Omental fat pad (tissue), 4 donors: ENCODE measurements around the gene ORMDL1. TPM values are rescaled to one million over a fixed set of nuclear protein-coding genes. Genes with fewer than 3 reads are reported as not detected.

Source experiments
- ATAC-seq: fragments of 150-250 bp; one replicate; pipeline ENCODE4 v1.9.1; 2016; ENCODE audit warnings: mild to moderate bottlenecking, moderate library complexity; ENCODE audit not compliant: low FRiP score
- DNase-seq: peaks from one replicate; pipeline ENCODE4 v3.0.0-alpha.2; 2019; ENCODE audit warnings: low spot score
- total RNA-seq, 4 donors: library from RNA; depleted of rRNA; stranded (reverse); fragments of >200 nt; gene quantifications; one replicate each; pipeline ENCODE4 v1.1.0, GENCODE V29; 2016
- TF ChIP-seq, protein P1 (sequence below), 3 donors: fragments of 450-650 bp; IDR thresholded peaks; one replicate each; pipeline ENCODE4 v1.5.1; 2016 to 2017; ENCODE audit warnings: antibody characterized with exemption in 3 of 3, mild to moderate bottlenecking in 3 of 3, moderate library complexity in 2 of 3

ORMDL1 gene
- total RNA-seq, 4 donors from 2014 or later = 74.0 to 114 (median 97.4) TPM

DNA sequence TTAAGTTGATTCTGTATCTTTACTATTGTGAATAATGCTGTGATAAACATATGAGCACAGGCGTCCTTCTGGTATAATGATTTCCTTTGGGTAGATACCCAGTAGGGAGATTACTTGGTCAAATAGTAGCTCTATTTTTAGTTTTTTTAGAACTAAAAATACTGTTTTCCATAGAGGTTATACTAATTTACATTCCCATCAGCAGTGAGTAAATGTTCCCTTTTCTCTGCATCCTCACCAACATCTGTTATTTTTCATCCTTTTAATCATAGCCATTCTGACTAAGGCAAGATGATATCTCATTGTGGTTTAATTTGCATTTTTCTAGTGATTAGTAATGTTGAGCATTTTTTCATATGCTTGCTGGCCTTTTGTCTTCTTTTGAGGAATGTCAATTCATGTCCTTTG, 35.2 kb upstream of the ORMDL1 start:
- ATAC-seq (no peak), DNase-seq (no peak)
- TF ChIP-seq, protein P1, sequence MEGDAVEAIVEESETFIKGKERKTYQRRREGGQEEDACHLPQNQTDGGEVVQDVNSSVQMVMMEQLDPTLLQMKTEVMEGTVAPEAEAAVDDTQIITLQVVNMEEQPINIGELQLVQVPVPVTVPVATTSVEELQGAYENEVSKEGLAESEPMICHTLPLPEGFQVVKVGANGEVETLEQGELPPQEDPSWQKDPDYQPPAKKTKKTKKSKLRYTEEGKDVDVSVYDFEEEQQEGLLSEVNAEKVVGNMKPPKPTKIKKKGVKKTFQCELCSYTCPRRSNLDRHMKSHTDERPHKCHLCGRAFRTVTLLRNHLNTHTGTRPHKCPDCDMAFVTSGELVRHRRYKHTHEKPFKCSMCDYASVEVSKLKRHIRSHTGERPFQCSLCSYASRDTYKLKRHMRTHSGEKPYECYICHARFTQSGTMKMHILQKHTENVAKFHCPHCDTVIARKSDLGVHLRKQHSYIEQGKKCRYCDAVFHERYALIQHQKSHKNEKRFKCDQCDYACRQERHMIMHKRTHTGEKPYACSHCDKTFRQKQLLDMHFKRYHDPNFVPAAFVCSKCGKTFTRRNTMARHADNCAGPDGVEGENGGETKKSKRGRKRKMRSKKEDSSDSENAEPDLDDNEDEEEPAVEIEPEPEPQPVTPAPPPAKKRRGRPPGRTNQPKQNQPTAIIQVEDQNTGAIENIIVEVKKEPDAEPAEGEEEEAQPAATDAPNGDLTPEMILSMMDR (IDR thresholded peaks at IDR 0.05) = no peak

DNA sequence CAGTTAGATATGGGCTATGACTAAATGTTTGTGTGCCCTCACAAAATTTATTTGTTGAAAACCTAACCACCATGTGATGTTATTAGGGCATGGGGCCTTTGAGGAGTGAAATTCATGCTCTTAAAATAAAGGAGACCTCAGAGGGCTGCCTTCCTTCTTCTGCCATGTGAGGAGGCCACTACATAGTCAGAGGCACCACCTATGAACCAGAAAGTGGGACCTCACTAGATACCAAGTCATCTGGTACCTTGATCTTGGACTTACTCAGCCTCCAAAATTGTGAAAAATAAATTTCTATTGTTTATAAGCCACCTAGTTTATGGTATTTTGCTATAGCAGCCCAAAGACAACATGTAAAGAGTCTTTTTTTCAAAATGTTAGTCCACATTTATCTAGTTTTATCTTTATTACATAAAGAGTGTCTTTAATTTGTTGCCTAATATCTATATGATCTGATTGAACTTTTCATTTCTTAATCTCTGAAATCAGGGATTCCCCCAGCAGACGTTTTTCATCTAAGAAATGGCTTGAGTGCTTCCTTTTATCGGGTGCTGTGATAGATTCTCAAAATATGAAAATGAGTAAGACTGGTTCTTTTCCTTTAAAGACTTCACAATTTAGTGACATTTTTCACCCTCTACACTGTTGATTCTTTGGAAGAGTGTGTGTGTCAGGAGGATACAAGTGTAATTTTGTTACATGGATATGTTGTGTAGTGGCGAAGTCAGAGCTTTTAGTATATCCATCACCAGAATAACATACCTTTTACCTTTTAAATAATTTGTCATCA, 34.3 kb upstream of the ORMDL1 start:
- no peak for ATAC-seq
- TF ChIP-seq, protein P1 (IDR thresholded peaks at IDR 0.05) = no peak
- DNase-seq = no peak

GRCh38 chr2:189803431-189803830, 19.3 kb upstream of the ORMDL1 start:
- ATAC-seq = no peak
- no peak for DNase-seq
- TF ChIP-seq, protein P1 (IDR thresholded peaks at IDR 0.05) = no peak

- TF ChIP-seq, protein P1 (IDR thresholded peaks at IDR 0.05) = no peak
- no peak for ATAC-seq
- no peak for DNase-seq
Measured at GRCh38 chr2:189802396-189802912, 18.3 kb upstream of the ORMDL1 start.

DNA sequence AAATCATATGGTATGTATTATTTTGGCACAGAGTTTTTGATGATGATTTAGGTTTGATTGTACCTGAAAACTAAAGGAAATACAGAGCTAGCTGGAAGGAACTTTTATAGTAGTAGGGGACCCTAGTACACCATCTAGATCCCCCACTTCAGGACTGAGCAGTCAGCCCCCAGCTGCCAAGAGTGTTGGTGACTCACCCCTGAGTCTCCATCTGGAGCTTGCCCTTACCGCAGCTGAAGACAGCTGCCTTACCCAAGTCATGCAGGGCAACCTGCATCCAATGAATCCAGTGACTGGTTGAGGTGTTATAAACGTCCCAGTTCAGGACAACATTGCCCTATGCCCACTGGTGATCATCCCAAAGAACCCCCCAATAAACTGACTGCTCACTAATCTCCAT, 15.4 kb upstream of the ORMDL1 start:
- ATAC-seq = no peak
- TF ChIP-seq, protein P1 (IDR thresholded peaks at IDR 0.05) = no peak
- no peak for DNase-seq

DNA sequence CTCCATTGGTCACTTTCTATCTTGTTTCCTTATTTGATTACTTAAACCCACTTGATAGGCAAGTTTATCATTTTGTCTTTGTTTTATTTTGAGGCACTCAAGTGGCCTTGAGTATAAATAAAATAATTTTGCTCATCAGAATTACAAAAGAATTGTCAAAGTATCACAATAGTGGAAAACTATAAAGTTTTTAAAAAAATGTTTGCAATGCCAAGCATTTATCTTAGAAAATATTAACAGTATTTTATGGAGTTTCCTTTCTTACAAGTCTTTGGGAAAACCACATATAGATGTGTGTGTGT, 14.8 kb upstream of the ORMDL1 start:
- TF ChIP-seq, protein P1 (IDR thresholded peaks at IDR 0.05) = no peak
- no peak for DNase-seq

More for the DNA sequence above, 14.8 kb upstream of the ORMDL1 start:
- ATAC-seq = no peak
